Fibroblast of lung (primary cell): ENCODE data around the gene FBXL13.
"Not testable (repeated sequence)": the region's sequence is repeated elsewhere in the genome, so short reads cannot be mapped to it uniquely, and the experiment has no call there.

Source experiments
- EZH2 ChIP-seq: IDR thresholded peaks from 2 replicates; pipeline ENCODE4 v1.5.1; 2012; ENCODE audit warnings: low read length, control low read depth, mild to moderate bottlenecking; ENCODE audit errors: missing control alignments
- TF ChIP-seq, protein P1 (sequence below), 2 donors: IDR thresholded peaks in 1 of 2; conservative IDR thresholded peaks in 1 of 2; 1 replicate in 1 of 2; 2 replicates in 1 of 2; pipeline ENCODE4 v1.5.1; 2011 to 2012; ENCODE audit warnings: low read length in 2 of 2, control low read depth in 1 of 2, inconsistent platforms in 1 of 2, low read depth in 1 of 2, mild to moderate bottlenecking in 1 of 2

GRCh38 chr7:102958004-102958403 is 116.6 kb downstream of the FBXL13 start:
- TF ChIP-seq, protein P1, sequence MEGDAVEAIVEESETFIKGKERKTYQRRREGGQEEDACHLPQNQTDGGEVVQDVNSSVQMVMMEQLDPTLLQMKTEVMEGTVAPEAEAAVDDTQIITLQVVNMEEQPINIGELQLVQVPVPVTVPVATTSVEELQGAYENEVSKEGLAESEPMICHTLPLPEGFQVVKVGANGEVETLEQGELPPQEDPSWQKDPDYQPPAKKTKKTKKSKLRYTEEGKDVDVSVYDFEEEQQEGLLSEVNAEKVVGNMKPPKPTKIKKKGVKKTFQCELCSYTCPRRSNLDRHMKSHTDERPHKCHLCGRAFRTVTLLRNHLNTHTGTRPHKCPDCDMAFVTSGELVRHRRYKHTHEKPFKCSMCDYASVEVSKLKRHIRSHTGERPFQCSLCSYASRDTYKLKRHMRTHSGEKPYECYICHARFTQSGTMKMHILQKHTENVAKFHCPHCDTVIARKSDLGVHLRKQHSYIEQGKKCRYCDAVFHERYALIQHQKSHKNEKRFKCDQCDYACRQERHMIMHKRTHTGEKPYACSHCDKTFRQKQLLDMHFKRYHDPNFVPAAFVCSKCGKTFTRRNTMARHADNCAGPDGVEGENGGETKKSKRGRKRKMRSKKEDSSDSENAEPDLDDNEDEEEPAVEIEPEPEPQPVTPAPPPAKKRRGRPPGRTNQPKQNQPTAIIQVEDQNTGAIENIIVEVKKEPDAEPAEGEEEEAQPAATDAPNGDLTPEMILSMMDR (conservative IDR thresholded peaks at IDR 0.05 in 1 of 2, IDR thresholded peaks at IDR 0.05 in 1 of 2; ENCODE audit: low read depth in 1 of 2, low read length in 2 of 2): not testable (repeated sequence)
- not testable (repeated sequence) for TF ChIP-seq EZH2
